ENCODE data around the gene FBRS. TPM values are rescaled to one million over a fixed set of nuclear protein-coding genes. Genes with fewer than 3 reads are reported as not detected.

Gene FBRS
- total and polyA plus RNA-seq, 2 of the 13 experiments (the other 11 are each of a cell fraction or from before 2014, with no cell fraction given), result 13.7 to 16.2 TPM

DNA sequence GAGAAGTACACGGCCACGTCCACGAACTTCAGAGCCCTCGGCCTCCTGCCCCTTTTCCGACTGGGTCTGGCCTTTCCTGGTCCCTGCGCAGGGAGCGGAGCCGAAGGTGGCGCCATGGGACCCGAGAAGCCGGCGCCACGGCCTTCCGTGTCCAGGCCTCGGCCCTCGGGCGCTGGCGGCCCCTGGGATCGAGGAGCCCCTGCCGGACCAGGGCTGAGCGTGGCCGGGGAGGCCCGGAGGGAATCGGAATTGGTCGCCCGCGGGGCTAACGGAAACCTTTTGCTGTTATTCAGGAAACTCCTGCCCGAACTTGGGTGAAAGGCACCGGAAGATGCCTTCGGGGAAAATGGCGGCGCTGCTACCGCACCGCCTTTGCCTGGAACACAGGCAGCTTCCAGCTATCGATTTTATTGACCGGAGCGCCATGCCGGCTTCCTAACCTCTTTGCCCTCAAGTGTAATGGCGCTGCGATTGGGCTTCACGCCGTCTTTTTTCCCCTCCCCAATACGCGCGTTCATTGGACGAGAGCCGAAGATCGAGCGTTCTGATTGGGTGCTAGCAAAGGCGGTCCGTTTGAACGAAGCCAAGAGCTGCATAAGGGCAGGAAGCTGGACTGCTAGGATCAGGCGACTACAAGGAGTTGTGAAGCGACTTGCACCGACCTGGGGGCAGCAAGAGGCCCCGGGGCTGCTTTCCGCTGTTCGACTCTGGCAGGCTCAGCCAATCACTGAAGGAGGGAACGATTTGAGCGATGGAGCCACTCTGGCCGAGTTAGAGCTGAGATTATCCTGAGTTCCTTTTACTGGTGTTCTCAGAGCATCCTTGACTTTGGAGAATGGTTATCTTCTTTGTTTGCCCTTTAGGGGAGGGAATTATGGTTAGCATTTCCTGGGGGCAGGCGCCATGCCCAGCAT lies 48.0 kb upstream of the FBRS start, which contains the start of gene ZNF689 (continued):
- TF ChIP-seq DNMT3B (CRISPR knock-in tag; conservative IDR thresholded peaks at IDR 0.05) (peak; percentile 98), AGO1 (IDR thresholded peaks at IDR 0.05; ENCODE audit: low read depth, low read length, poor library complexity, severe bottlenecking) (peak; percentile 78), SMYD3 (CRISPR knock-in tag; IDR thresholded peaks at IDR 0.05) (peak; percentile 89), ZNF629 (CRISPR knock-in tag; conservative IDR thresholded peaks at IDR 0.05) (peak; percentile 31), ZNF724P (CRISPR knock-in tag; IDR thresholded peaks at IDR 0.05; ENCODE audit: borderline replicate concordance) (0 out of 2 replicates have a peak, but pooled peaks have one; percentile 60), SP140L (CRISPR knock-in tag; IDR thresholded peaks at IDR 0.05; ENCODE audit: borderline replicate concordance) (peak; percentile 82; the same call in 1 of the 2 replicates), HNRNPUL1 (IDR thresholded peaks at IDR 0.05; ENCODE audit: low read depth, low read length) (no peak), ZNF441 (CRISPR knock-in tag; IDR thresholded peaks at IDR 0.05; ENCODE audit: borderline replicate concordance) (peak; percentile 90; the same call in 1 of the 2 replicates), ZNF431 (CRISPR knock-in tag; IDR thresholded peaks at IDR 0.05; ENCODE audit: borderline replicate concordance, low read depth) (peak; percentile 69; the same call in 1 of the 2 replicates), ARID2 (CRISPR knock-in tag; IDR thresholded peaks at IDR 0.05; ENCODE audit: borderline replicate concordance) (no peak; the same call in 1 of the 2 replicates), MIER2 (CRISPR knock-in tag; IDR thresholded peaks at IDR 0.05) (0 out of 2 replicates have a peak, but pooled peaks have one; percentile 43), SMARCC2 (IDR thresholded peaks at IDR 0.05) (no peak), FOXA1 (IDR thresholded peaks at IDR 0.05) (no peak), FOXA1 (CRISPR knock-in tag; IDR thresholded peaks at IDR 0.05) (0 out of 2 replicates have a peak, but pooled peaks have one; percentile 20), ZNF296 (CRISPR knock-in tag; conservative IDR thresholded peaks at IDR 0.05) (0 out of 2 replicates have a peak, but pooled peaks have one; percentile 19), FOXO1 (CRISPR knock-in tag; IDR thresholded peaks at IDR 0.05) (no peak), TSC22D2 (CRISPR knock-in tag; IDR thresholded peaks at IDR 0.05; ENCODE audit: borderline replicate concordance) (peak; percentile 90; the same call in 1 of the 2 replicates), TP53 (CRISPR knock-in tag; conservative IDR thresholded peaks at IDR 0.05) (no peak)
- TF ChIP-seq, protein P1, sequence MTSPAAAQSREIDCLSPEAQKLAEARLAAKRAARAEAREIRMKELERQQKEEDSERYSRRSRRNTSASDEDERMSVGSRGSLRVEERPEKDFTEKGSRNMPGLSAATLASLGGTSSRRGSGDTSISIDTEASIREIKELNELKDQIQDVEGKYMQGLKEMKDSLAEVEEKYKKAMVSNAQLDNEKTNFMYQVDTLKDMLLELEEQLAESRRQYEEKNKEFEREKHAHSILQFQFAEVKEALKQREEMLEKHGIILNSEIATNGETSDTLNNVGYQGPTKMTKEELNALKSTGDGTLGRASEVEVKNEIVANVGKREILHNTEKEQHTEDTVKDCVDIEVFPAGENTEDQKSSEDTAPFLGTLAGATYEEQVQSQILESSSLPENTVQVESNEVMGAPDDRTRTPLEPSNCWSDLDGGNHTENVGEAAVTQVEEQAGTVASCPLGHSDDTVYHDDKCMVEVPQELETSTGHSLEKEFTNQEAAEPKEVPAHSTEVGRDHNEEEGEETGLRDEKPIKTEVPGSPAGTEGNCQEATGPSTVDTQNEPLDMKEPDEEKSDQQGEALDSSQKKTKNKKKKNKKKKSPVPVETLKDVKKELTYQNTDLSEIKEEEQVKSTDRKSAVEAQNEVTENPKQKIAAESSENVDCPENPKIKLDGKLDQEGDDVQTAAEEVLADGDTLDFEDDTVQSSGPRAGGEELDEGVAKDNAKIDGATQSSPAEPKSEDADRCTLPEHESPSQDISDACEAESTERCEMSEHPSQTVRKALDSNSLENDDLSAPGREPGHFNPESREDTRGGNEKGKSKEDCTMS (CRISPR knock-in tag; conservative IDR thresholded peaks at IDR 0.05), result no peak
- TF ChIP-seq, protein P2, sequence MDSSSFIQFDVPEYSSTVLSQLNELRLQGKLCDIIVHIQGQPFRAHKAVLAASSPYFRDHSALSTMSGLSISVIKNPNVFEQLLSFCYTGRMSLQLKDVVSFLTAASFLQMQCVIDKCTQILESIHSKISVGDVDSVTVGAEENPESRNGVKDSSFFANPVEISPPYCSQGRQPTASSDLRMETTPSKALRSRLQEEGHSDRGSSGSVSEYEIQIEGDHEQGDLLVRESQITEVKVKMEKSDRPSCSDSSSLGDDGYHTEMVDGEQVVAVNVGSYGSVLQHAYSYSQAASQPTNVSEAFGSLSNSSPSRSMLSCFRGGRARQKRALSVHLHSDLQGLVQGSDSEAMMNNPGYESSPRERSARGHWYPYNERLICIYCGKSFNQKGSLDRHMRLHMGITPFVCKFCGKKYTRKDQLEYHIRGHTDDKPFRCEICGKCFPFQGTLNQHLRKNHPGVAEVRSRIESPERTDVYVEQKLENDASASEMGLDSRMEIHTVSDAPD (CRISPR knock-in tag; IDR thresholded peaks at IDR 0.05), result 0 out of 2 replicates have a peak, but pooled peaks have one; percentile 85
- TF ChIP-seq, protein P3, sequence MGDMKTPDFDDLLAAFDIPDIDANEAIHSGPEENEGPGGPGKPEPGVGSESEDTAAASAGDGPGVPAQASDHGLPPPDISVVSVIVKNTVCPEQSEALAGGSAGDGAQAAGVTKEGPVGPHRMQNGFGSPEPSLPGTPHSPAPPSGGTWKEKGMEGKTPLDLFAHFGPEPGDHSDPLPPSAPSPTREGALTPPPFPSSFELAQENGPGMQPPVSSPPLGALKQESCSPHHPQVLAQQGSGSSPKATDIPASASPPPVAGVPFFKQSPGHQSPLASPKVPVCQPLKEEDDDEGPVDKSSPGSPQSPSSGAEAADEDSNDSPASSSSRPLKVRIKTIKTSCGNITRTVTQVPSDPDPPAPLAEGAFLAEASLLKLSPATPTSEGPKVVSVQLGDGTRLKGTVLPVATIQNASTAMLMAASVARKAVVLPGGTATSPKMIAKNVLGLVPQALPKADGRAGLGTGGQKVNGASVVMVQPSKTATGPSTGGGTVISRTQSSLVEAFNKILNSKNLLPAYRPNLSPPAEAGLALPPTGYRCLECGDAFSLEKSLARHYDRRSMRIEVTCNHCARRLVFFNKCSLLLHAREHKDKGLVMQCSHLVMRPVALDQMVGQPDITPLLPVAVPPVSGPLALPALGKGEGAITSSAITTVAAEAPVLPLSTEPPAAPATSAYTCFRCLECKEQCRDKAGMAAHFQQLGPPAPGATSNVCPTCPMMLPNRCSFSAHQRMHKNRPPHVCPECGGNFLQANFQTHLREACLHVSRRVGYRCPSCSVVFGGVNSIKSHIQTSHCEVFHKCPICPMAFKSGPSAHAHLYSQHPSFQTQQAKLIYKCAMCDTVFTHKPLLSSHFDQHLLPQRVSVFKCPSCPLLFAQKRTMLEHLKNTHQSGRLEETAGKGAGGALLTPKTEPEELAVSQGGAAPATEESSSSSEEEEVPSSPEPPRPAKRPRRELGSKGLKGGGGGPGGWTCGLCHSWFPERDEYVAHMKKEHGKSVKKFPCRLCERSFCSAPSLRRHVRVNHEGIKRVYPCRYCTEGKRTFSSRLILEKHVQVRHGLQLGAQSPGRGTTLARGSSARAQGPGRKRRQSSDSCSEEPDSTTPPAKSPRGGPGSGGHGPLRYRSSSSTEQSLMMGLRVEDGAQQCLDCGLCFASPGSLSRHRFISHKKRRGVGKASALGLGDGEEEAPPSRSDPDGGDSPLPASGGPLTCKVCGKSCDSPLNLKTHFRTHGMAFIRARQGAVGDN (CRISPR knock-in tag; IDR thresholded peaks at IDR 0.05), result peak; percentile 98
